H54 (cell line): ENCODE results near the gene SGIP1.

Source experiments
- DNase-seq: peaks from one replicate; pipeline ENCODE4 v3.0.0; 2011; ENCODE audit warnings: low spot score, mixed read lengths; ENCODE audit not compliant: insufficient read length
- FAIRE-seq: peaks from 3 replicates; lab custom pipeline; 2011; peaks lifted over from hg19 to GRCh38; lab: Jason Lieb, UNC
- POLR2A ChIP-seq: IDR thresholded peaks from 2 replicates; pipeline ENCODE4 v1.6.1; 2011; ENCODE audit warnings: low read depth, mild to moderate bottlenecking, low read length

The SGIP1 gene

GRCh38 chr1:66678146-66678545 lies 144.2 kb downstream of the SGIP1 start:
- no peak for DNase-seq
- TF ChIP-seq POLR2A, result no peak
- no peak for FAIRE-seq

- TF ChIP-seq POLR2A, result no peak
These were observed 145.2 kb downstream of the SGIP1 start for GRCh38 chr1:66679140-66679539.

GRCh38 chr1:66681686-66682085 lies 147.7 kb downstream of the SGIP1 start:
- FAIRE-seq (no peak), DNase-seq (no peak)
- no peak for TF ChIP-seq POLR2A

More at GRCh38 chr1:66679140-66679539, 145.2 kb downstream of the SGIP1 start:
- FAIRE-seq, result no peak
- no peak for DNase-seq

GRCh38 chr1:66682106-66682505 lies 148.2 kb downstream of the SGIP1 start:
- TF ChIP-seq POLR2A, result no peak
- FAIRE-seq, result no peak

GRCh38 chr1:66684353-66684752 lies 150.4 kb downstream of the SGIP1 start:
- FAIRE-seq (no peak), DNase-seq (no peak)
- no peak for TF ChIP-seq POLR2A

More at GRCh38 chr1:66682106-66682505, 148.2 kb downstream of the SGIP1 start:
- no peak for DNase-seq

GRCh38 chr1:66685265-66685664 lies 151.3 kb downstream of the SGIP1 start:
- FAIRE-seq, result no peak
- DNase-seq, result no peak
- TF ChIP-seq POLR2A, result no peak

- no peak for FAIRE-seq
- TF ChIP-seq POLR2A, result no peak
- no peak for DNase-seq
These were observed 151.7 kb downstream of the SGIP1 start for GRCh38 chr1:66685670-66686069.

- DNase-seq, result no peak
- TF ChIP-seq POLR2A, result no peak
- FAIRE-seq, result no peak
These were observed 152.5 kb downstream of the SGIP1 start for GRCh38 chr1:66686406-66686805.

GRCh38 chr1:66687358-66687757 lies 153.4 kb downstream of the SGIP1 start:
- FAIRE-seq (no peak), DNase-seq (no peak)
- no peak for TF ChIP-seq POLR2A

GRCh38 chr1:66690666-66691381 lies 156.9 kb downstream of the SGIP1 start:
- DNase-seq (no peak), FAIRE-seq (no peak)
- TF ChIP-seq POLR2A, result no peak

- no peak for FAIRE-seq
- TF ChIP-seq POLR2A, result no peak
- DNase-seq, result no peak
These were observed 158.7 kb downstream of the SGIP1 start for GRCh38 chr1:66692681-66693080.

- FAIRE-seq (no peak), DNase-seq (no peak)
- no peak for TF ChIP-seq POLR2A
These were observed 159.9 kb downstream of the SGIP1 start for GRCh38 chr1:66693856-66694255.

- DNase-seq, result no peak
- no peak for FAIRE-seq
- TF ChIP-seq POLR2A, result no peak
These were observed 161.2 kb downstream of the SGIP1 start for GRCh38 chr1:66695116-66695515.

- TF ChIP-seq POLR2A, result no peak
- no peak for FAIRE-seq
- DNase-seq, result no peak
These were observed 162.8 kb downstream of the SGIP1 start for GRCh38 chr1:66696771-66697170.

GRCh38 chr1:66699213-66699612 lies 165.3 kb downstream of the SGIP1 start:
- FAIRE-seq (no peak), DNase-seq (no peak)
- TF ChIP-seq POLR2A, result no peak
